ENCODE results near the gene WWOX.

- TF ChIP-seq EZH2phosphoT487 (IDR thresholded peaks at IDR 0.05; ENCODE audit: borderline replicate concordance, low read length) (no peak), CTCF (conservative IDR thresholded peaks at IDR 0.05; ENCODE audit: low read depth, low read length) (no peak), EZH2 (IDR thresholded peaks at IDR 0.05; ENCODE audit: low read length, unreplicated experiment) (no peak)
Measured at GRCh38 chr16:78500659-78501270, 401.3 kb downstream of the WWOX start.
